T-helper 1 cell treated with Interleukin-12 subunit alpha and Interleukin-12 subunit beta and Interleukin-4 antibody, amounts not matched to agents 30 μg/mL and 1 μg/mL, for 36 hours (primary cell): ENCODE data around the gene CFAP97D1.

Experiments used
- H3K27ac Mint-ChIP-seq: one replicate; pipeline ENCODE4 v1.8.0; 2021; ENCODE audit warnings: mild to moderate bottlenecking, mixed read lengths
- H3K27me3 Mint-ChIP-seq: one replicate; pipeline ENCODE4 v1.8.0; 2021; ENCODE audit warnings: low read depth, mixed read lengths
- H3K36me3 Mint-ChIP-seq: one replicate; pipeline ENCODE4 v1.8.0; 2021; ENCODE audit warnings: low read depth, mixed read lengths
- H3K4me1 Mint-ChIP-seq: one replicate; pipeline ENCODE4 v1.8.0; 2021; ENCODE audit warnings: low read depth, mixed read lengths
- H3K4me3 Mint-ChIP-seq: one replicate; pipeline ENCODE4 v1.8.0; 2021; ENCODE audit warnings: mild to moderate bottlenecking, moderate library complexity, mixed read lengths
- H3K9me3 Mint-ChIP-seq: one replicate; pipeline ENCODE4 v1.8.0; 2021; ENCODE audit warnings: mixed read lengths

Gene CFAP97D1

GRCh38 chr17:43758086-43758485 lies 22.1 kb upstream of the CFAP97D1 start:
- Mint-ChIP-seq H3K27ac (no peak overlapping the region), H3K4me1 (no peaks in the 10 kb centered on the region), H3K9me3 (no peaks in the 10 kb centered on the region), H3K27me3 (peaks cover 44% of the 10 kb centered on the region), H3K4me3 (no peak overlapping the region), H3K36me3 (no peaks in the 10 kb centered on the region)

DNA sequence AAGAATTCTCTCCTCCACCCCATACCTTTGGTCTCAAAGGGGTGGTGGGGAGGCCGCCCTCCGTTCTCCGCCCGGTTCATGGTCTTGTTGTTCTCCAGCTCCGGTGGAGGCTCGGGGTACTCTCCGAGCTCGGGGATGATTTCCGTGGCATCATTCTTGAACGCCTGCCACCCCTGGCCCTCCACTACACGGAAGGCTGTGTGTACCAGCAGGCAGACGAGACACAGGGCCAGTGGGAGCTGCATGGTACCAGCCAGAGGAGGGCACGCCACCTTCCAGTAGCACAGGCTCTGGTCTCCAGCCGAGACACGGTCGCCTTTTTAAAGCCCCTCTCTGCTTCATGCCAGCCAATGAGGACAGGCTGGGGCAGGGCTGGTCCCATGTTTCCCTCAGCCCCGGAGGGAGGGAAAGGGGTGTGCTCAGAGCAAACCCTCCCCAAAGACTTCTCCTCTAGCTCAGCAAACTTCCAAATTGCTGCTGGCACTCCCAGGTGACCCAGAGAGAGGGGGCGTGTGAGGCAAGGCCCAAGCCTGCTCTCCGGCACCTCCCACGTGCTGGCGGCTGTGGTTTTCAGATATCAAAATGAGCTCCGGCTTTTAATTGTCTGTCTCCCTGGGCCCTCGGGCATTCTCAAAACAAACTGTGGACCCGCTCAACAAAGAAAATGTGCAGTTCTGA lies 21.6 kb upstream of the CFAP97D1 start, which contains the start of gene SOST:
SOST (minus strand) TSS at position 295 of the 678 bp plus-strand sequence; CDS start at position 245, 50 bp downstream.
- Mint-ChIP-seq H3K4me1 (no peaks in the 10 kb centered on the region), H3K27ac (no peak within 1 kb of the TSS), H3K9me3 (no peaks in the 10 kb centered on the region), H3K4me3 (no peak within 1 kb of the TSS), H3K27me3 (peaks cover 41% of the 10 kb centered on the region), H3K36me3 (no peaks in the 10 kb centered on the region)

DNA sequence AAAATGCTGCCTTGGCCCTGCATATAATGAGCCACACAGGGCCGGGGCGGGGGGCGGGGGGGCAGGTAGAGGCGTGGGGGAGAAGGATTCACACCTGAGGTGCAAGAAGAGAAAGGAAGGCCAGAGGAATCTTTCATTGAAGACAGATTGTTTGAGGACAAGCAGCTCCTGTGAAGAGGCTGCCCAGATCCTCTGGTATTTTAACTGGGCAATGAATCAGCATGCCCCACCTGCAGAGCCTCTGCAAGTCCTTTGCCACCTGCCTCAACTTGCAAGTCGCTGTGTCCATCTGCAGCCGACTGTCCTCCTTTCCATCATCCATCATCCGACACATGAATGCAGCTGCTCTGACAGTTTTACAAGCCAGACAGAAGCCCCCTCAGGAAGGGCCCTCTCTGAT lies 20.4 kb upstream of the CFAP97D1 start:
- H3K4me3 Mint-ChIP-seq, result no peak overlapping the region

GRCh38 chr17:43760254-43760852 lies 19.9 kb upstream of the CFAP97D1 start:
- H3K36me3 Mint-ChIP-seq, result no peaks in the 10 kb centered on the region
- H3K4me1 Mint-ChIP-seq, result no peaks in the 10 kb centered on the region
- no peak overlapping the region for H3K27ac Mint-ChIP-seq

More for the DNA sequence above, 20.4 kb upstream of the CFAP97D1 start:
- Mint-ChIP-seq H3K9me3 (no peaks in the 10 kb centered on the region), H3K27ac (no peak overlapping the region), H3K4me1 (no peaks in the 10 kb centered on the region), H3K27me3 (peaks cover 30% of the 10 kb centered on the region), H3K36me3 (no peaks in the 10 kb centered on the region)

DNA sequence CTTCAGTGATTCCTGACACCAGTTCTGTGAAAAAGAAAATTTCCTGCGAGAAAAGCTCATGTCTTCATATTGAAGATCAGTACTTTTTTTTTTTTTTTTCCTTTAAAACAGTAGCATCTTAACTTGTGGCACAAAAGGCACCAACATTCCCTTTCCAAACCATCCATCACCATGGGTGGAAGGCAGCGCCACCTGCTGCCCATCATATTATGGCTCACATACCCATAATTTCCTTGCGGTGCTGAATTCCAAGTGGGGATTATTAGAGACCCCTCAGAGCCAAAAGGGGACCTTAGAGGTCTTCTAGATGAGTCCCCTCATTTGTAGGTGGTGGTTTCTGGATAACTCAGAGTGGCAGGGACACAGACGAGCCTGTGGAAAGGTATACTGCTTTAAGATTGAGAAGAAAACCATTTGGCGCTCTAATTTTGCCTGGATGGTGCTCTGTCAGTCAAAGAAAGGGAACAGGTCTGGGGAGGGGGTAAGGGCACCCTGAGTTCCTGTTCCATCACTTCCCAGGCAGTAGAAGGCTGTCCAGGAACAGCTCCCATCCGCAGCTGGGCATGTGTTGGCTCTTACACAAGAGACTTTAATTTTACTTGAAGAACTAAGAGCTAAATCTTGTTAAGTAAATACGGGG lies 13.7 kb upstream of the CFAP97D1 start:
- Mint-ChIP-seq H3K4me3 (no peak overlapping the region), H3K36me3 (no peaks in the 10 kb centered on the region), H3K9me3 (no peaks in the 10 kb centered on the region), H3K27ac (no peak overlapping the region), H3K4me1 (peaks cover 2% of the 10 kb centered on the region), H3K27me3 (peaks cover 4% of the 10 kb centered on the region)

More at GRCh38 chr17:43760254-43760852, 19.9 kb upstream of the CFAP97D1 start:
- Mint-ChIP-seq H3K27me3 (peaks cover 30% of the 10 kb centered on the region), H3K9me3 (no peaks in the 10 kb centered on the region), H3K4me3 (no peak overlapping the region)

DNA sequence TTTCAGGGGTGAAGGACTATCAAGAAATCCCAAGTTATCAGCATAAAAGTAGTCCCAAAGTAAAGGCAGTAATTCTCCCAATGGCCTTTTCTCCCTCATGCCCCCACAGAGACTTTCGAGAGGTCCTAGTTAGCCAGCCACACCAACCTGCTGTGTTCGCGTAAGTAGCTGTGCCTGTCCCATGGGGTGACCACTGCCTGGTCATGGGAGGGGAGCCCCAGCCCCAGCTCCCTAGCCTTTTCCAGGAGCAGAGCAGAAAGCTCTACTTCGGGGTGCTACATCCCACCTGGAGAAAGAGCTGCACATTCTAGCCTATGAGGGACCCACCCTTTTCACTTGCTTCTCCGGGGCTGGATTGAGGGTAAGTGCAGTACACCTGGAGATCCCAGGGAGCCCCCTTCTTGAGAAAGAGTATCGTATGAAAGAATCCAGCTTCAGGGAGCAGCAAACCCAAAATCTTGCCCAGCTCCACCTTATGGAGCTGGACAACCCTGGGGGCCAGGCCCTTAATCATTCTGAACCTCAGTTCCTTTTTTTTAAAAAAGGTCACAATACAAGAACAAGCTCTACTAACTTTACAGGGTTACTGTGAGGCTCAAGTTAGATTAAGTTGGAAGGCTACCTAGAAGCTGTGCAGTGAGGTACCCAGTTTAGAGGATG lies 13.1 kb upstream of the CFAP97D1 start:
- Mint-ChIP-seq H3K36me3 (no peaks in the 10 kb centered on the region), H3K27ac (no peak overlapping the region), H3K27me3 (peaks cover 3% of the 10 kb centered on the region), H3K9me3 (no peaks in the 10 kb centered on the region), H3K4me3 (no peak overlapping the region), H3K4me1 (peaks cover 2% of the 10 kb centered on the region)

- no peak overlapping the region for H3K27ac Mint-ChIP-seq
- H3K9me3 Mint-ChIP-seq, result no peaks in the 10 kb centered on the region
- H3K4me3 Mint-ChIP-seq, result no peak overlapping the region
- H3K36me3 Mint-ChIP-seq, result peaks cover 2% of the 10 kb centered on the region
- peaks cover 2% of the 10 kb centered on the region for H3K4me1 Mint-ChIP-seq
- H3K27me3 Mint-ChIP-seq, result no peaks in the 10 kb centered on the region
Measured at GRCh38 chr17:43767713-43768059, 12.5 kb upstream of the CFAP97D1 start.

DNA sequence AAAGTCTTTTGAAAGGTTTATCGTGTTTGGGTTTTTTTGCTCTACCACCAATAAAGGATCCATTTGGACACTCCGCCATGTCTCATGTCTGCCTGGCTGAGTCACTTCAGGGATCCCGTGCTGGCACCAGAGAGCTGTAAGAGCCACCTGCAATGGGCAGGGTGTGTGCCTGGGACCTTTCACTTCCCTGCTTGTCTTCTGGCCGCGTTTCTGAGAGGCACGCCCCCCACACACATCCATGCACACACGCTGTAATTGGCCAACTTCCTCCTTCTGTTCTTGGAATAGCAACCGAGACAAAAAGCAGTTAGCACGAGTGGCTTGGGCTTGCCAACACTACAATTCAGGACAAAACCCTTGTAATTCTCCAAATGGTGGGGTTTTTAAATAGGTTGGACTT lies 11.9 kb upstream of the CFAP97D1 start:
- Mint-ChIP-seq H3K9me3 (no peaks in the 10 kb centered on the region), H3K27me3 (no peaks in the 10 kb centered on the region), H3K27ac (no peak overlapping the region), H3K4me1 (peaks cover 2% of the 10 kb centered on the region), H3K36me3 (peaks cover 7% of the 10 kb centered on the region), H3K4me3 (no peak overlapping the region)

DNA sequence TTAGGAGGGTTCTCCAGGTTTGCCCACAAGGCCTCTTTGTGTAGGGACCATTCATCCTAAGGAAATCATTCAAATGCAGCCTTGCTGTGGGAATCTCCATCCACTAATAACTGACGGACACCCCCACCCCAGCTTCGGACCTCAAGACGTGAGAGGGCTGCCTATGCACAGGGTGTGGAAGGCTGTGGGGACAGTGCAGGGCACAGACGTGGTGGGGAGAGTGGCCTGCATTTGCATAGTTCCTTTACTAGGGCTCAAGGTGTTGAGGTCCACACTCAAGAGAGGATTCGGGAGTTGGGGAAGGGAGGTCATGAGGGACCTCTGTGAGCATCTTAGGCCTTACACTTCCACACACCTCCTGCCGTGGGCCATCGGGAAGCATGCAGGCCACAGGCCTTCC lies 11.3 kb upstream of the CFAP97D1 start:
- Mint-ChIP-seq H3K4me1 (peaks cover 2% of the 10 kb centered on the region), H3K4me3 (no peak overlapping the region), H3K27ac (no peak overlapping the region)

DNA sequence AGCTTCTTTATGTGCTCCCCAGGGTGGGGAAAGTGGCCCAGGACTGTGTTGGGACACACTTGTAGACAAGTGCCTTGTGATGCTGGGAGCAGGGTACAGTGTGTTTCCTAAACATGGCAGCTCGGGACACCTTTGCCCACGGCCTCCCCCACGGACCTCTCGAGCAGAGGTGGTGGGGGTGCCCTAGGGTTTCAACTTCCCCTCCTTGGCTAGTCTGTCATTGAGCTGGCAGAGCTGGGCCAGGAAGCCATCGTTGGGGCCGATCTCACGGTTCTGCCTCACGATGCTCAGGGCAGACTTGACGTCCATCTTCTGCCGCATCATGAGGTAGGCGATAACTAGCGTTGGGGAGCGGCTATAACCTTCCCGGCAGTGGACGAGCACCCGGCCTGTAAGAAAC lies 10.8 kb upstream of the CFAP97D1 start:
- H3K36me3 Mint-ChIP-seq, result peaks cover 8% of the 10 kb centered on the region
- H3K9me3 Mint-ChIP-seq, result no peaks in the 10 kb centered on the region
- no peak overlapping the region for H3K4me3 Mint-ChIP-seq
- no peaks in the 10 kb centered on the region for H3K27me3 Mint-ChIP-seq
- H3K27ac Mint-ChIP-seq, result no peak overlapping the region
- H3K4me1 Mint-ChIP-seq, result peaks cover 2% of the 10 kb centered on the region

More for the DNA sequence above, 11.3 kb upstream of the CFAP97D1 start:
- H3K9me3 Mint-ChIP-seq, result no peaks in the 10 kb centered on the region
- H3K36me3 Mint-ChIP-seq, result peaks cover 8% of the 10 kb centered on the region
- no peaks in the 10 kb centered on the region for H3K27me3 Mint-ChIP-seq

DNA sequence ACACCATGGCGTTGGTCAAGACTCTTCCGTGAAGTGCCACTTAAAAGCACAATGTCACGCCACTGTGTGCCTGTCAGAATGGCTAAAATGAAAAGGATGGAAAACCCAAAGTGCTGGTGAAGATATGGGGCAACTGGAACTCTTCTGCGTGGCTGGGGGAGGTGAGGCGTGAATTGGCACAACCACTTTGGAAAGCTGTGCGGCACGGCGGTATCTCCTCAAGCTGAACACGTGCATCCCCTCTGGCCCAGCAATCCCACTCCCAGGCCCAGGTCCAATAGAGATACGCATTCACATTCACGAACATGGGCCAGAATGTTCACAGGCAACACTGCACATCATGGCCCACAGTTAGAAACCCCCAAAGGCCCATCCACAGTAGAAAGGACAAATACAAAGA lies 10.4 kb upstream of the CFAP97D1 start:
- Mint-ChIP-seq H3K27ac (no peak overlapping the region), H3K27me3 (no peaks in the 10 kb centered on the region), H3K36me3 (peaks cover 8% of the 10 kb centered on the region), H3K9me3 (no peaks in the 10 kb centered on the region), H3K4me3 (no peak overlapping the region), H3K4me1 (peaks cover 2% of the 10 kb centered on the region)

DNA sequence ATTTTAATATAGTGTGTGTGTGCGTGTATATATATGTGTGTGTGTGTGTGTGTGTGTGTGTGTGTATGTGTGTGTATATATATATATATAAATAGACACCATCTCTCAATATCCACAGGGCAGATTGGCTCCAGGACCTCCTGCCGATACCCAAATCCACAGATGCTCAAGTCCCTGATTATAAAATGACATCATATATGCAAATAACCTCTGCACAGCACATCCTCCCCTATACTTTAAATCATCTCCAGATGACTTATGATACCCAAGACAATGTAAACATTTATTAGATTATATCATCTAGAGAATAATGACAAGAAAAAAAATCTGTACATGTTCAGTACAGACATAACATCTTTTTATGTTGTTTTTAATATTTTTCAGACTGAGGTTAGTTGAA lies 9.3 kb upstream of the CFAP97D1 start:
- peaks cover 10% of the 10 kb centered on the region for H3K36me3 Mint-ChIP-seq
- H3K27ac Mint-ChIP-seq, result no peak overlapping the region
- peaks cover 2% of the 10 kb centered on the region for H3K4me1 Mint-ChIP-seq
- H3K4me3 Mint-ChIP-seq, result no peak overlapping the region
- no peaks in the 10 kb centered on the region for H3K27me3 Mint-ChIP-seq
- no peaks in the 10 kb centered on the region for H3K9me3 Mint-ChIP-seq

DNA sequence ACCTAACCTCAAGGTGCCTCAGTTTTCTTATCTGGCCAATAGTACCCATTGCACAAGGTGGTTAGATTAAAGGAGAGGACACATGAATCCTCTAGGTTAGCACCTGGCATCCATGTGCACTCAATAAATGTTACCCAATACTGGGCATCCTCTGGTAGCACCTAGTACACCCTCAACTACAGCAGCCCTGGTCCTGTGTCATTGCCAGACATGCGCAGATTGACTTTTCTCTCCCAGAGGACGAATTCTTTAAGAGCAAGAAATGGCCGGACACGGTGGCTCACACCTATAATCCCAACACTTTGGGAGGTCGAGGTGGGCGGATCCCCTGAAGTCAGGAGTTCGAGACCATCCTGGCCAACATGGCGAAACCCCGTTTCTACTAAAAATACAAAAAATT lies 8.8 kb upstream of the CFAP97D1 start:
- Mint-ChIP-seq H3K4me1 (peaks cover 2% of the 10 kb centered on the region), H3K4me3 (no peak overlapping the region), H3K9me3 (no peaks in the 10 kb centered on the region), H3K36me3 (peaks cover 10% of the 10 kb centered on the region), H3K27ac (no peak overlapping the region), H3K27me3 (no peaks in the 10 kb centered on the region)

DNA sequence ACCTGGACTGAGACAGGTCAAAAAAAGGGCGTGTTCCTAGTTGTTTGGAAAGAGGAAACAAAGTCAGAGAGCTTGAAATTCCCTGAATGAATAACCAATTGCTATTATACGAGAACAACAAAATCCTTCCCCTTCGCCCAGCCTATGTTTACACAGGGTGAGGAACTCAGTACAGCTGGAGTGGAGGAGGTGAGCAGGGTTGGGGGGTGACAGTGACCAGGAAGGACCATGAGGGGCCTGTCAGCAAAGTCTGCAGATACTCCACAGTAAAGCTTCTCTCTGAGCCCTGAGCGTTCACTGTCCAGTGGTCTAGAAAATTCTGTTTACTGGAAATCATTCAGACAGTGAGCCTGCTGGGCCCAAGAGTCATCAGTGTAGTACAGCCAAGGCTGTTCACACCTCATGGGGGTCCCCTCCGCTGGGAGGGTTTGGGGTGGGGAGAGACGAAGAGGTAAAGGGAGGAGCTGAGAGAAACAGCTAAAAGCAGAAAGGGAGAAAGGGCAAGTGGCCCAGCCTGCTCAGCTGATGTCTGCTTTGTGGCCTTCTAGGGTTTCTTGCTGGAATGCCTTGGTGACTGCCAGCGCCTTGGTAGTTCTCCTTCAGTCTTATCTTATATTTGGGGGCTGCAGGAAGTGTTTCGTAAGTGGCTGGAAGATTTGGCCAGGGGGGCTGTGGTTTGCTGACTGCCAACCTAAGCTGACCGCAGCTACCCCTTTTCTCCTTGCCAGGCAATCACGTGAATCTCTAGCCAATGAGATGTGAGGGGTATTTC lies 7.2 kb upstream of the CFAP97D1 start:
- no peak overlapping the region for H3K27ac Mint-ChIP-seq
- H3K4me1 Mint-ChIP-seq, result peaks cover 4% of the 10 kb centered on the region
- H3K4me3 Mint-ChIP-seq, result no peak overlapping the region
- no peaks in the 10 kb centered on the region for H3K27me3 Mint-ChIP-seq
- H3K9me3 Mint-ChIP-seq, result no peaks in the 10 kb centered on the region
- H3K36me3 Mint-ChIP-seq, result peaks cover 10% of the 10 kb centered on the region
